PFSK-1 (cell line): Measurements from ENCODE around the gene DUSP16.

Experiments used
- FOXP2 ChIP-seq: optimal IDR thresholded peaks from 2 replicates; pipeline ENCODE3; 2011; ENCODE audit warnings: borderline replicate concordance, control low read depth, inconsistent platforms; ENCODE audit not compliant: insufficient read depth; ENCODE audit errors: extremely low read length, extremely low read depth
- POLR2AphosphoS5 ChIP-seq: IDR thresholded peaks from 2 replicates; pipeline ENCODE4 v1.6.1; 2012; ENCODE audit warnings: low read depth, mild to moderate bottlenecking, control low read depth, low read length, moderate library complexity
- SIN3A ChIP-seq: IDR thresholded peaks from 2 replicates; pipeline ENCODE4 v1.6.1; 2012; ENCODE audit warnings: mild to moderate bottlenecking, low read length, moderate library complexity, borderline replicate concordance; ENCODE audit not compliant: insufficient read depth
- TAF1 ChIP-seq: IDR thresholded peaks from 2 replicates; pipeline ENCODE4 v1.6.1; 2012; ENCODE audit warnings: low read length, control low read depth, borderline replicate concordance; ENCODE audit not compliant: insufficient read depth
- TF ChIP-seq, protein P1 (sequence below), 2 experiments: IDR thresholded peaks; 2 replicates each; pipeline versions ENCODE4 v1.6.1 to v1.8.0; 2011 to 2012; ENCODE audit warnings: low read depth in 2 of 2, low read length in 2 of 2, control low read depth in 1 of 2, inconsistent platforms in 1 of 2, mild to moderate bottlenecking in 1 of 2, moderate library complexity in 1 of 2; ENCODE audit not compliant: insufficient read depth in 1 of 2

Gene DUSP16

DNA sequence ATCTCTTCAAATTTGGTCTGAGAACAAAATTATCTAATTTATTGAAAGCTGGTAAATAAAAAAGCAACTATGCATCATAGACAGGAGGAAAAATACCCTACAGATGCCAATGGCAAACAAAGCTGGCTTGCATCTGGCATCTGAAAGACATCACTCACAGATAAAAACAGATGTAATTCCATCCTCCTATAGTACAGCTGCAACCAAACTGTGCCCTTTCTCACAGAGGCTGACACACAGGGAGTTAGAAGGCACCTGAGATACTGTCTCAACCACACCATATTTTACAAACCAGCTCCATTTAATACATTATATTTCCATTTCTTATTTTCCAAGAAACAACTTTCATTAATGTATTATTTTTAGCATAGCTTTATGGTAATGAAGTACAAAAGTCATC is 39.4 kb downstream of the DUSP16 start:
- TF ChIP-seq SIN3A (no peak), TAF1 (no peak), POLR2AphosphoS5 (no peak), FOXP2 (no peak)
- TF ChIP-seq, protein P1, sequence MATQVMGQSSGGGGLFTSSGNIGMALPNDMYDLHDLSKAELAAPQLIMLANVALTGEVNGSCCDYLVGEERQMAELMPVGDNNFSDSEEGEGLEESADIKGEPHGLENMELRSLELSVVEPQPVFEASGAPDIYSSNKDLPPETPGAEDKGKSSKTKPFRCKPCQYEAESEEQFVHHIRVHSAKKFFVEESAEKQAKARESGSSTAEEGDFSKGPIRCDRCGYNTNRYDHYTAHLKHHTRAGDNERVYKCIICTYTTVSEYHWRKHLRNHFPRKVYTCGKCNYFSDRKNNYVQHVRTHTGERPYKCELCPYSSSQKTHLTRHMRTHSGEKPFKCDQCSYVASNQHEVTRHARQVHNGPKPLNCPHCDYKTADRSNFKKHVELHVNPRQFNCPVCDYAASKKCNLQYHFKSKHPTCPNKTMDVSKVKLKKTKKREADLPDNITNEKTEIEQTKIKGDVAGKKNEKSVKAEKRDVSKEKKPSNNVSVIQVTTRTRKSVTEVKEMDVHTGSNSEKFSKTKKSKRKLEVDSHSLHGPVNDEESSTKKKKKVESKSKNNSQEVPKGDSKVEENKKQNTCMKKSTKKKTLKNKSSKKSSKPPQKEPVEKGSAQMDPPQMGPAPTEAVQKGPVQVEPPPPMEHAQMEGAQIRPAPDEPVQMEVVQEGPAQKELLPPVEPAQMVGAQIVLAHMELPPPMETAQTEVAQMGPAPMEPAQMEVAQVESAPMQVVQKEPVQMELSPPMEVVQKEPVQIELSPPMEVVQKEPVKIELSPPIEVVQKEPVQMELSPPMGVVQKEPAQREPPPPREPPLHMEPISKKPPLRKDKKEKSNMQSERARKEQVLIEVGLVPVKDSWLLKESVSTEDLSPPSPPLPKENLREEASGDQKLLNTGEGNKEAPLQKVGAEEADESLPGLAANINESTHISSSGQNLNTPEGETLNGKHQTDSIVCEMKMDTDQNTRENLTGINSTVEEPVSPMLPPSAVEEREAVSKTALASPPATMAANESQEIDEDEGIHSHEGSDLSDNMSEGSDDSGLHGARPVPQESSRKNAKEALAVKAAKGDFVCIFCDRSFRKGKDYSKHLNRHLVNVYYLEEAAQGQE (IDR thresholded peaks at IDR 0.05; ENCODE audit: insufficient read depth in 1 of 2, low read depth in 2 of 2, low read length in 2 of 2): no peak

DNA sequence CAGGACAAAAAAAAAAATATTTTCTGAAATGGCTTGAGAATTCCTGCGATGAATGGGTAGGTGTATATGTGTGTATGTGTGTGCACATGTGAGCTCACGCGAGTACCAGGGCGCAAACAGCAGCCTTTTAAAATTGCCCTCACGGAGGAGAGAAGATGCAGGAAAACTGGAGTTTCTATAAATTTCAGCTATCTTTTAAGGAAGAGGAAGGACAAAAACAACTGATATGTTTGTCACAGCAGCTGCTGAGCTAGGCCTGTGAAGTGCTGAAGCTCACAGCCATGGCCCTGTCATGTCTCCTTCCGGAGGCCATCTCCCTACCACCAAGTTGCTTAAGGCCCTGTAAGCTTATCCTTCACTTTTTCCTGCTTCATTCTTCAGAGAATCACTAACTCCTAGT is 40.8 kb downstream of the DUSP16 start:
- no peak for TF ChIP-seq SIN3A
- TF ChIP-seq, protein P1 (IDR thresholded peaks at IDR 0.05; ENCODE audit: insufficient read depth in 1 of 2, low read depth in 2 of 2, low read length in 2 of 2): no peak
- no peak for TF ChIP-seq FOXP2
- no peak for TF ChIP-seq POLR2AphosphoS5
- no peak for TF ChIP-seq TAF1

DNA sequence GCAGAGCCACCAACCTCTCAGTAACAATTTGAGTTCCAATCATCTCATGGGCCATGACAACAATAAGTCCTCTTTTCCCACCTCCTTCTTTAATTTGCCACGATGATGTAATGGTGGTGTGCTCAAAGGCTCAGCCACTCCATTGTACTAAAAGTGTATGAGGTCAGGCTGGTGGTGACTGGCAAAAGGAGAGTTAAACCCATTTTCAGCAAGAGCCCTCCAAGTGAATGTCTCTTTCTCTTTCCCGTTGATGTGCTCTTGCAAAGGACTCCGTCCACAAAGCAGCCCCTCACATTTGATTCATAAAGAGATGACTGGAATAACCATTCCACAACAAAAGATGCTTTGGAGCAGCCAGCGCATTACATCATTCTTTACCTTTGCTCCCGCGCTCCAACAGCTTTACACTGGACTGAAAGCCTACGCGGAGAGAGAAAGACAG is 41.6 kb downstream of the DUSP16 start:
- TF ChIP-seq TAF1 (no peak), FOXP2 (no peak), SIN3A (no peak), POLR2AphosphoS5 (no peak)
- TF ChIP-seq, protein P1 (IDR thresholded peaks at IDR 0.05; ENCODE audit: insufficient read depth in 1 of 2, low read depth in 2 of 2, low read length in 2 of 2): no peak

DNA sequence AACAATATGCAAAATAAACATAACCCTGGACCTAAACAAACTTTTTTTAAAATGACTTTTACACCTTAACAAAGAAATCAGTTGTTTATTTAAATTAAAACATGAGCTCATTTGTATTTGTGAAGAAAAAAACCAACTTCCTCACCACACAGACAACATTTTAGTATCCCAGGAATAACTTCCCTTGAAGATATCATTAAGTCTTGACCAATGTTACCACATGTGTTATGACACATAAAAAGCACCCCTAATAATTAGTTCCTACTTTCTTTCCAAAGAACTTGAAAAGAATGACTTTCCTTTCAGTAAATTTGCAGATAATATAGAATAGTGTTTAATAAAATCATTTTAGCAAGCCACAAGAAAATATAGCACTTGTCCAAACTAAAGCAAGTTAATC is 42.4 kb downstream of the DUSP16 start:
- no peak for TF ChIP-seq TAF1
- no peak for TF ChIP-seq SIN3A
- no peak for TF ChIP-seq FOXP2
- TF ChIP-seq POLR2AphosphoS5: no peak
- TF ChIP-seq, protein P1 (IDR thresholded peaks at IDR 0.05; ENCODE audit: insufficient read depth in 1 of 2, low read depth in 2 of 2, low read length in 2 of 2): no peak

DNA sequence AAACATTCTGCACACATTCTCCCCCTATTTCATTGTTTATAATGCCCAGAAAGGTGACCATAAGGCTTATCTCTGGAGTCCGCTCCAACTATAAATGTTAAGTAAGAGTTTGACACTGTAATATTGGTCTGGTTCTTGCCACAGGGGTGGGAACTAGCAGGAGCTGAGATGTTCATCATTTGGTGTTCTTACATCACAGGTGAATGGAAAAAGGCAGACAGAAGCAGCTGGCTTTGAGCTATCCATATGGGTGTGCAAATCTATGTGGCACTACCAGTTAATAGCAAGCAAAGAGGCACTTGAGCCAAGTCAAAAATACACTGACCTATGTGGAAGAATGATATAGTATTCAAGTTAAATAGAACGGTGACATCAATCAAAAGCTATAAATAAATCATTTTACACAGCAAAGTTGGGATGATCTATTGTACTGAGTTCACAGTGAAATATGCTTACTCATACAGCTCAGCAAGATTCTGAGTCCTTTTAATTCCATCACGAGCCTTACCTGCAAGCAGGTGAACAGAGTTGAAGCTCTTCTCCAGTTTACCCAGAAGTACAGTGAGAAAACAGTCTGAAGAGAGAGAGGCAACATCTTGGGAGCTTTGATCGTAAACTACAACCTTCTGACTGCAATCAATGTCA is 43.2 kb downstream of the DUSP16 start:
- no peak for TF ChIP-seq TAF1
- no peak for TF ChIP-seq SIN3A
- no peak for TF ChIP-seq FOXP2
- no peak for TF ChIP-seq POLR2AphosphoS5
- TF ChIP-seq, protein P1 (IDR thresholded peaks at IDR 0.05; ENCODE audit: insufficient read depth in 1 of 2, low read depth in 2 of 2, low read length in 2 of 2): no peak
